BLaER1 treated with 17β-estradiol and CSF1 and Interleukin-3, amounts not matched to agents 10 nM and 100 nM (cell line): ENCODE results near the gene DGKI.
A peak's percentile ranks its signal among the peaks of the same experiment; 100 is the strongest.

Experiments
- H3K27ac ChIP-seq, 11 experiments: shearing (Covaris generic); formaldehyde crosslinking; 2 replicates each; pipeline ENCODE4 v1.8.1; 2022
- H3K27me3 ChIP-seq, 11 experiments: shearing (Covaris generic); formaldehyde crosslinking; 2 replicates each; pipeline ENCODE4 v1.8.1; 2022
- H3K36me3 ChIP-seq, 11 experiments: shearing (Covaris generic); formaldehyde crosslinking; 2 replicates each; pipeline ENCODE4 v1.8.1; 2022
- H3K4me1 ChIP-seq, 10 experiments: shearing (Covaris generic); formaldehyde crosslinking; 2 replicates each; pipeline ENCODE4 v1.8.1; 2022
- H3K4me2 ChIP-seq, 11 experiments: shearing (Covaris generic); formaldehyde crosslinking; 2 replicates each; pipeline ENCODE4 v1.8.1; 2022
- H3K4me3 ChIP-seq, 10 experiments: shearing (Covaris generic); formaldehyde crosslinking; 2 replicates each; pipeline ENCODE4 v1.8.1; 2022
- H3K9ac ChIP-seq, 11 experiments: shearing (Covaris generic); formaldehyde crosslinking; 2 replicates each; pipeline ENCODE4 v1.8.1; 2022
- H3K9me3 ChIP-seq, 11 experiments: shearing (Covaris generic); formaldehyde crosslinking; replicated peaks in 1 of 11; 2 replicates each; pipeline ENCODE4 v1.8.1; 2022
- H4K20me1 ChIP-seq, 11 experiments: shearing (Covaris generic); formaldehyde crosslinking; 2 replicates each; pipeline ENCODE4 v1.8.1; 2022
- Cebpa-rat ChIP-seq, 11 experiments: shearing (Covaris generic); IDR thresholded peaks; 2 replicates each; pipeline ENCODE4 v1.8.1; 2022

Gene DGKI

GRCh38 chr7:137848095-137848494 lies 1.3 kb upstream of the DGKI start:
- H3K4me3 ChIP-seq: no peak overlapping the region
- H3K36me3 ChIP-seq: no peaks in the 10 kb centered on the region
- H3K27ac ChIP-seq: no peak overlapping the region
- no peaks in the 10 kb centered on the region for H4K20me1 ChIP-seq
- H3K9ac ChIP-seq: no peak overlapping the region; a peak in 2 of 22 replicates
- peaks cover 0 to 6% (median 0%) of the 10 kb centered on the region in 11 experiments; a peak in 1 of 22 replicates for H3K9me3 ChIP-seq
- H3K4me1 ChIP-seq: peaks cover 19 to 36% (median 29%) of the 10 kb centered on the region in 10 experiments
- peaks cover 36 to 52% (median 46%) of the 10 kb centered on the region in 11 experiments for H3K27me3 ChIP-seq
- TF ChIP-seq Cebpa-rat (IDR thresholded peaks at IDR 0.05): no peak
- H3K4me2 ChIP-seq: peak overlapping the region in 7 of 11 experiments; percentile 96 to 100 (median 99); a peak in 9 of 22 replicates

- peak overlapping the region; percentile 50 to 75 (median 64); a peak in 20 of 22 replicates for H3K9ac ChIP-seq
- H3K9me3 ChIP-seq: peaks cover 0 to 6% (median 0%) of the 10 kb centered on the region in 11 experiments; a peak in 1 of 22 replicates
- H4K20me1 ChIP-seq: no peaks in the 10 kb centered on the region
- peaks cover 19 to 36% (median 29%) of the 10 kb centered on the region in 10 experiments for H3K4me1 ChIP-seq
- H3K4me2 ChIP-seq: peak overlapping the region; percentile 96 to 100 (median 99)
- peak overlapping the region in 7 of 11 experiments; percentile 2 to 45 (median 36); a peak in 6 of 22 replicates for H3K27ac ChIP-seq
- H3K27me3 ChIP-seq: peaks cover 36 to 52% (median 46%) of the 10 kb centered on the region in 11 experiments
- H3K36me3 ChIP-seq: no peaks in the 10 kb centered on the region
- H3K4me3 ChIP-seq: peak overlapping the region; percentile 56 to 77 (median 69)
- no peak for TF ChIP-seq Cebpa-rat (IDR thresholded peaks at IDR 0.05)
Measured at GRCh38 chr7:137847568-137848050, 835 bp upstream of the DGKI start.

GRCh38 chr7:137846549-137846826 lies 286 bp downstream of the DGKI start:
- TF ChIP-seq Cebpa-rat (IDR thresholded peaks at IDR 0.05): no peak
- H3K36me3 ChIP-seq: no peaks in the 10 kb centered on the region
- peak overlapping the region; percentile 96 to 100 (median 99) for H3K4me2 ChIP-seq
- peaks cover 0 to 6% (median 0%) of the 10 kb centered on the region in 11 experiments; a peak in 1 of 22 replicates for H3K9me3 ChIP-seq
- peak overlapping the region; percentile 50 to 75 (median 64); a peak in 20 of 22 replicates for H3K9ac ChIP-seq
- H3K27me3 ChIP-seq: peaks cover 36 to 52% (median 46%) of the 10 kb centered on the region in 11 experiments
- peaks cover 19 to 36% (median 29%) of the 10 kb centered on the region in 10 experiments for H3K4me1 ChIP-seq
- peak overlapping the region; percentile 56 to 77 (median 69) for H3K4me3 ChIP-seq
- H4K20me1 ChIP-seq: no peaks in the 10 kb centered on the region
- H3K27ac ChIP-seq: peak overlapping the region in 4 of 11 experiments; percentile 6 to 45 (median 18); a peak in 1 of 22 replicates

- no peaks in the 10 kb centered on the region for H3K36me3 ChIP-seq
Measured at GRCh38 chr7:137844677-137845425, 1.9 kb downstream of the DGKI start.

GRCh38 chr7:137839903-137840779 lies 6.6 kb downstream of the DGKI start:
- Histone ChIP-seq H3K4me3 (no peak overlapping the region), H3K9me3 (peaks cover 0 to 3% (median 0%) of the 10 kb centered on the region in 11 experiments; a peak in 1 of 22 replicates), H3K27me3 (peaks cover 2 to 13% (median 8%) of the 10 kb centered on the region in 11 experiments; a peak in 21 of 22 replicates), H3K9ac (no peak overlapping the region), H3K27ac (no peak overlapping the region), H4K20me1 (no peaks in the 10 kb centered on the region), H3K4me2 (no peak overlapping the region), H3K36me3 (no peaks in the 10 kb centered on the region), H3K4me1 (peaks cover 0 to 17% (median 6%) of the 10 kb centered on the region in 10 experiments; a peak in 6 of 20 replicates)
- TF ChIP-seq Cebpa-rat (IDR thresholded peaks at IDR 0.05): no peak

More at GRCh38 chr7:137844677-137845425, 1.9 kb downstream of the DGKI start:
- H3K9me3 ChIP-seq: no peaks in the 10 kb centered on the region
- no peak overlapping the region for H3K27ac ChIP-seq
- H3K9ac ChIP-seq: no peak overlapping the region
- H3K27me3 ChIP-seq: peaks cover 36 to 52% (median 46%) of the 10 kb centered on the region in 11 experiments
- peaks cover 19 to 36% (median 29%) of the 10 kb centered on the region in 10 experiments for H3K4me1 ChIP-seq
- TF ChIP-seq Cebpa-rat (IDR thresholded peaks at IDR 0.05): no peak
- H3K4me2 ChIP-seq: peak overlapping the region in 7 of 11 experiments; percentile 9 to 99 (median 26); a peak in 12 of 22 replicates
- H3K4me3 ChIP-seq: no peak overlapping the region
- no peaks in the 10 kb centered on the region for H4K20me1 ChIP-seq

GRCh38 chr7:137838706-137839315 lies 8.0 kb downstream of the DGKI start:
- Histone ChIP-seq H4K20me1 (no peaks in the 10 kb centered on the region), H3K4me3 (no peak overlapping the region), H3K27me3 (no peaks in the 10 kb centered on the region; a peak in 1 of 22 replicates), H3K36me3 (peaks cover 0 to under 1% (median 0%) of the 10 kb centered on the region in 11 experiments; a peak in 1 of 22 replicates), H3K9ac (no peak overlapping the region), H3K4me1 (peaks cover 0 to 17% (median 0%) of the 10 kb centered on the region in 10 experiments; a peak in 4 of 20 replicates), H3K9me3 (peaks cover 4 to 11% (median 7%) of the 10 kb centered on the region in 11 experiments), H3K4me2 (no peak overlapping the region), H3K27ac (no peak overlapping the region)
- no peak for TF ChIP-seq Cebpa-rat (IDR thresholded peaks at IDR 0.05)

GRCh38 chr7:137836541-137836940 lies 10.2 kb downstream of the DGKI start:
- peaks cover 0 to 17% (median 0%) of the 10 kb centered on the region in 10 experiments; a peak in 4 of 20 replicates for H3K4me1 ChIP-seq
- no peak for TF ChIP-seq Cebpa-rat (IDR thresholded peaks at IDR 0.05)
- peaks cover 0 to 21% (median 0%) of the 10 kb centered on the region in 11 experiments; a peak in 6 of 22 replicates for H3K36me3 ChIP-seq
- H4K20me1 ChIP-seq: no peaks in the 10 kb centered on the region
- peak overlapping the region in 2 of 11 experiments; percentile 34 to 43; a peak in 3 of 22 replicates for H3K4me2 ChIP-seq
- H3K27me3 ChIP-seq: no peaks in the 10 kb centered on the region
- peaks cover 27 to 34% (median 30%) of the 10 kb centered on the region in 11 experiments for H3K9me3 ChIP-seq
- H3K9ac ChIP-seq: no peak overlapping the region
- H3K27ac ChIP-seq: no peak overlapping the region
- H3K4me3 ChIP-seq: no peak overlapping the region

- TF ChIP-seq Cebpa-rat (IDR thresholded peaks at IDR 0.05): no peak
- no peak overlapping the region for H3K27ac ChIP-seq
- peaks cover 0 to 17% (median 0%) of the 10 kb centered on the region in 10 experiments; a peak in 4 of 20 replicates for H3K4me1 ChIP-seq
- H3K4me3 ChIP-seq: no peak overlapping the region
- no peaks in the 10 kb centered on the region for H3K27me3 ChIP-seq
- H3K9ac ChIP-seq: no peak overlapping the region
- peak overlapping the region in 1 of 11 experiments; percentile 43; a peak in 1 of 22 replicates for H3K4me2 ChIP-seq
- no peaks in the 10 kb centered on the region for H4K20me1 ChIP-seq
- peaks cover 31 to 38% (median 34%) of the 10 kb centered on the region in 11 experiments for H3K9me3 ChIP-seq
- peaks cover 0 to 21% (median 0%) of the 10 kb centered on the region in 11 experiments; a peak in 6 of 22 replicates for H3K36me3 ChIP-seq
Measured at GRCh38 chr7:137836113-137836509, 10.7 kb downstream of the DGKI start.
